GM18508 (cell line): ENCODE measurements around the gene ANXA2.

ENCODE experiments used
- ATAC-seq: cut with Tn5 transposase; IDR thresholded peaks from one replicate; pipeline ENCODE4 v1.9.1; 2021; ENCODE audit warnings: moderate number of reproducible peaks; ENCODE audit not compliant: insufficient read depth, unreplicated experiment

ANXA2 gene

GRCh38 chr15:60318216-60318867, 79.4 kb downstream of the ANXA2 start:
- ATAC-seq, result no peak

GRCh38 chr15:60316961-60317360, 80.8 kb downstream of the ANXA2 start:
- ATAC-seq, result no peak

- no peak for ATAC-seq
Measured at GRCh38 chr15:60315878-60316277, 81.9 kb downstream of the ANXA2 start.

- ATAC-seq, result no peak
Measured at GRCh38 chr15:60313906-60314305, 83.9 kb downstream of the ANXA2 start.

DNA sequence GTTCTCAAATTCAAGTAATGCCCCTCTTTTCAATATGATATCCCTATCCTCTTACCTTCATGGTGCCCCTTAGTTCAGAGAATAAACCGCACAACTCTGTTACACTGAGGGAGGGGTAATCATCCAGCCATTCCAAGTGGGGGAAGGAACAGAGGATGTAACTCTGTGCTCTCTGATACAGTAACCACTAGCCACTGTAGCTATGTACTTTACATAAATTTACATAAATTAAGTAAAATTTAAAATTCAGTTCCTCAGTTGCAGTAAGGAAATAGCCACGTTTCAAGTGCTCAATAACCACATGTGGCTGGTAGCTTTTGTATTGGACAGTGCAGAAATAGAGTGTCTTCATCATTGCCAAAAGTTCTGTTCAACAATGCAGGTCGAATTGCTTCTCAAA, 90.8 kb downstream of the ANXA2 start:
- ATAC-seq, result no peak

DNA sequence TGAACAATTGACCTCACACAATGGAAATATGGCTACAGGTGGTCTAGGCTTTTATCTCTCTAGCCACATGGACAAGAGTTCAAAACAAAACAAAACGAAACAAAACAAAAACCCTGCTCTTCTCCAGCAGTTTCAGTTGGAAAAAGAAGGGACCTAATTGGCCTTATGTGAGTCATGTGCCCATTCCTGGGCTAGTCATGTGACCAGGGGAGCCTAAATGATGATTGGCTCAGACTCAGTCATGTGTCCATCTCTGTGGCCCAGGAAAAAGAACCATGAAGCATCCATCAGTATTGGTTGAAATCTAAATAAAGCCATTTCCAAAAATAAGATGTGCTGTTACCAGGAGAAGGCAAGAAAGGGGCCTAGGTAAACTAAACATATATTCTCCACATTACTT, 96.8 kb downstream of the ANXA2 start:
- no peak for ATAC-seq

GRCh38 chr15:60299452-60300047, 98.2 kb downstream of the ANXA2 start:
- no peak for ATAC-seq
